Measurements from ENCODE around the gene CISTR. TPM values are rescaled to one million over a fixed set of nuclear protein-coding genes. Genes with fewer than 3 reads are reported as not detected.

CISTR gene
- total and polyA plus RNA-seq, 2 donors (not counting 3 experiments of a cell fraction or from before 2014, with no cell fraction given): not detected

GRCh38 chr12:53717319-53717718, 34.5 kb downstream of the CISTR start:
- no peak for FAIRE-seq
- CTCF ChIA-PET: interaction anchor here (1.2 to 2.5 kb wide), 4 partner anchors 15 to 29 kb away, joined by 4 to 22 read pairs (median 6); no protein-coding TSS in a partner anchor

More at GRCh38 chr12:53717319-53717718, 34.5 kb downstream of the CISTR start:
- no peak overlapping the region for H2AFZ ChIP-seq (ENCODE audit: low read depth, low read length)
- H3K9me1 ChIP-seq (replicated peaks; ENCODE audit: control insufficient read depth, extremely low read depth, insufficient read depth, low read length): no peaks in the 10 kb centered on the region
- DNase-seq (ENCODE audit: low read depth, low spot score): no peak
- peaks cover 0 to 54% of the 10 kb centered on the region in 2 experiments for H3K36me3 ChIP-seq (ENCODE audit: control insufficient read depth in 2 of 2, extremely low read depth in 1 of 2, insufficient read depth in 2 of 2, low read length in 2 of 2)
- no peak overlapping the region for H3K9ac ChIP-seq (replicated peaks; ENCODE audit: extremely low read depth, insufficient read depth, low read length)
- no peak overlapping the region for H3K4me2 ChIP-seq (ENCODE audit: insufficient read depth, low read length)
- intact Hi-C loops (cut with micrococcal nuclease) (no loop called here), dilution Hi-C loops (cut with MboI; ENCODE audit: extremely low pct_ligation_motif_present, low sequenced_read_pairs) (no loop called here)
- no peak overlapping the region for H3K27ac ChIP-seq (ENCODE audit: insufficient read depth, low read depth, low read length)
- H3K4me1 ChIP-seq (ENCODE audit: control insufficient read depth, extremely low read depth, insufficient read depth, low read length): no peaks in the 10 kb centered on the region
- H3K9me3 ChIP-seq (replicated peaks; ENCODE audit: control insufficient read depth, insufficient read depth, low read length): no peaks in the 10 kb centered on the region
- POLR2A ChIA-PET: no interaction called here
- H3K27me3 ChIP-seq (ENCODE audit: control insufficient read depth in 2 of 2, insufficient read depth in 2 of 2, low read length in 2 of 2): no peaks in the 10 kb centered on the region
- H3K4me3 ChIP-seq (replicated peaks in 1 of 3; ENCODE audit: insufficient read depth in 1 of 3, low read depth in 1 of 3, low read length in 3 of 3): no peak overlapping the region
- H3K79me2 ChIP-seq (ENCODE audit: control insufficient read depth, insufficient read depth, low read length): no peaks in the 10 kb centered on the region
- H4K20me1 ChIP-seq (replicated peaks; ENCODE audit: control insufficient read depth, extremely low read depth, insufficient read depth, low read length): no peaks in the 10 kb centered on the region
- no peak for TF ChIP-seq JUN (IDR thresholded peaks at IDR 0.05; ENCODE audit: borderline replicate concordance, insufficient read depth, insufficient read length, low read depth)
- no peak for TF ChIP-seq EZH2 (IDR thresholded peaks at IDR 0.05; ENCODE audit: borderline replicate concordance, low read depth, low read length, severe bottlenecking)
- no peak for TF ChIP-seq FOS (IDR thresholded peaks at IDR 0.05; ENCODE audit: borderline replicate concordance, insufficient read depth, low read length)
- TF ChIP-seq MAX (IDR thresholded peaks at IDR 0.05; ENCODE audit: insufficient read depth, insufficient read length): no peak
- no peak for TF ChIP-seq CTCF (IDR thresholded peaks at IDR 0.05; ENCODE audit: extremely low read depth in 1 of 2, insufficient read depth in 1 of 2, low read depth in 1 of 2, low read length in 2 of 2)
- TF ChIP-seq POLR2AphosphoS5 (IDR thresholded peaks at IDR 0.05; ENCODE audit: insufficient read depth, low read depth, low read length): no peak
- TF ChIP-seq POLR2A (IDR thresholded peaks at IDR 0.05; ENCODE audit: low read depth, low read length): no peak
- TF ChIP-seq GATA2 (IDR thresholded peaks at IDR 0.05; ENCODE audit: insufficient read depth, insufficient read length, low read depth, low read length): no peak
- TF ChIP-seq MYC (IDR thresholded peaks at IDR 0.05; ENCODE audit: low read depth, low read length): no peak
- no TSS peak for BruUV-seq (replicated peaks)

All from endothelial cell of umbilical vein (primary cell).